Activated gamma-delta T cell treated with Interleukin-2 at 50 U/mL for 16 hours (primary cell): Measurements from ENCODE around the gene PNMA8C.
"Not testable (repeated sequence)": the region's sequence is repeated elsewhere in the genome, so short reads cannot be mapped to it uniquely, and the experiment has no call there.

Experiments
- DNase-seq: peaks from one replicate; pipeline ENCODE4 v3.0.0-alpha.2; 2020

The PNMA8C gene

DNA sequence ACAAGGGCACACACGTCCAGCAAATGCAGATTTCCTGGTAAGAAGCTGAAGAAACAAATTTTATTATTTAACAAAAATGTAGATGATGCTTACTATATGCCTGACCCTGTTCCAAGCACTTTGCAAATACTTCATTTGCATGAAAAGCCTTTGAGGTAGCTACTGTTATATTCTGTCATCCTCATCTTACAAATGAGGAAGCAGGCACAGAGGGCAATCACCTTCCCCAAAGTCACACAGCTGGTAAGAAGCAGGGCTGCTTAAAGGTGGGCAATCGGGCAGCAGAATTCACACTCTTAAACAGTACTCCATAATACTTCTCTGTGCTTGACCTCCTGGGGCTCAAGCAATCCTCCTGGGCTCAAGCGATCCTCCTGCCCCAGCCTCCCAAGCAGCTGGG is 18.3 kb upstream of the PNMA8C start:
- DNase-seq: no peak

DNA sequence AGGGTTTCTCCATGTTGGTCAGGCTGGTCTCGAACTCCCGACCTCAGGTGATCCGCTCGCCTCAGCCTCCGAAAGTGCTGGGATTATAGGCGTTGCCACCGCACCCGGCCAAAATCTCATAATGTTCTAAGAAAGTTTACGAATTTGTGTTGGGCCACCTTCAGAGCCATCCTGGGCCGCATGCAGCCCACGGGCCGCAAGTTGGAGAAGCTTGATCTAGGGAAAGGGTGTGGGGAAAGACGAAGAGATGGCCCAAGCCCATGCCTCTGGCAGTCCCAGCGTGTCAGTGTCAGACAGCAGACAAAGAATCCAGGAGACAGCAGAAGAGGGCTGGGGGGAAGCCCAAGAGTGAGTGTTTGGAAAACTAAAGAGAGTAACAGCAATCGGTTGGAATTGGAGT is 17.3 kb upstream of the PNMA8C start:
- no peak for DNase-seq

DNA sequence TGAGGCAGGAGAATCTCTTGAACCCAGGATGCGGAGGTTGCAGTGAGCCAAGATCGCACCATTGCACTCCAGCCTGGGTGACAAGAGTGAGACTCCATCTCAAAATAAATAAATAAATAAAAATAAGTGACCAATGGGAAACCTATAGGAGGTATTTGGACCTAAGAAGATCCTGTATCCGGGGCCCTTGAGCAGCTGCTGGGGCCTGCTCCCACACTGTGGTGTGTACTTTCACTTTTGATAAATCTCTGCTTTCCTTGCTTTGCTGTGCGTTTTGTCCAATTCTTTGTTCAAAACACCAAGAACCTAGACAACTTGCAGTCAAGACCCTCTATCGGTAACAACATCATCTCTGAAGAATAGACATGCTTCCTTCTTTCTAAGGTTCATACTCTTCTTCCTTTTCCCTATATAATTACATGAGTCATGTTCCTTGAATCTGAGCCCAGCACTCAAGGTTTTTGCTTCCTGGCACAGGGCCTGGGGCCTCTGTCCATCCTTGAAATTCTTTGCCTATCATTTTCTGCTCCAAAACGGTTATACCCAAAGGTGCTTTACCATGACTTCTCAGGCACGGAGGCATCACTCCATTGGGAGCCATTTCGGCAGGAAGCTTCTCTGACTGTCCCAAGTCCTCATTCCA is 14.2 kb upstream of the PNMA8C start:
- no peak for DNase-seq

DNA sequence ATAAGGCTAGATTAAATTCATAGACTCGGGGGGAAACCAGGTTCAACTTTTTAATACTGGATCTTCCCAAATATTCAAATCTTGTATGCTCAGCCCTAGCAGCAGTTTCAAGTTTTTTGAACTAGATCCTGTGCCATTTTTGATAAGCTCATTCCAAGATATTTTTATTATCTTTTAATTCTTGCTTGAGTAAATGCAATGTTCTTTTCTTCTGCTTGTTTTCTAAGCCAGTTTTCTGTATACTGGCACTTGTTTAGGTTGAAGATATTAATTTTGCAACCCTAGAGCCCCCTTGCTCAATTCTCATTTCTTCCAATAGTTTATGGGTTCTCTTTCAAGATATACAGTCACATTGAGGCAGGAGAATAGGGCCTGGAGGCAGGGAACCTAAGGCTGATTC is 13.1 kb upstream of the PNMA8C start:
- DNase-seq: no peak

DNA sequence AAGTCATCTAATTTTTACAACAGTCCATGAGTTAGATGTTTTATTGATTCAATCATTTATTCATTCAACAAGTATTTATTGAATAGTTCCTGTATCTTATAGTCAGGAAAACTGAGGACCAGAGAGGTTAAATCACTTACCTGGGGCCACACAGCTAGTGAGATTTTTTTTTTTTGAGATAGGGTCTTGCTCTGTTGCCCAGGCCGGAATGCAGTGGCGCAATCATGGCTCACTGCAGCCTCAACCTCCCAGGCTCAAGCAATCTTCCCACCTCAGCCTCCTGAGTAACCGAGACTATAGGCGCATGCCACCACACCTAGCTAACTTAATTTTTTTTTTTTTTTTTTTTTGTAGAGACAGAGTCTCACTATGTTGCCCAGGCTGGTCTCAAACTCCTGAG is 7.0 kb upstream of the PNMA8C start:
- not testable (repeated sequence) for DNase-seq

DNA sequence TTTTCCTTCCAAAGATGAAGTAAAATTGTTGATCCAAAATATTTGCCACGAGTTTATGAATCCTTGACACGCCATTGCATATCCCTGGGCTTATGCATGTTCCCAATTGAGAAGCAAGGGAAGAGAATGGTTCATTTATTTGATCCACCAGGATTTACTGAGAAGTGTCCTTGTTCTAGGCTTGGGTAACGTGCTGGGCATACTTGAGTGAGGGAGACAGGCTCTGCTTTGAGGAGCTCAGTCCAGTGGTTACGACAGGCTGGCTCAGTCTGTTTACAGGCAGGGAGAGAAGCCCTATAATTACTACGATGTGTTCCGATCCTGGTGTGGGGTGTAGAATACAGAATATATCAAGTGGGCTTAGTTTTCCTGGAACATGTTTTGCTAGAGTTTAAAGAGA is 6.3 kb upstream of the PNMA8C start:
- DNase-seq: no peak

DNA sequence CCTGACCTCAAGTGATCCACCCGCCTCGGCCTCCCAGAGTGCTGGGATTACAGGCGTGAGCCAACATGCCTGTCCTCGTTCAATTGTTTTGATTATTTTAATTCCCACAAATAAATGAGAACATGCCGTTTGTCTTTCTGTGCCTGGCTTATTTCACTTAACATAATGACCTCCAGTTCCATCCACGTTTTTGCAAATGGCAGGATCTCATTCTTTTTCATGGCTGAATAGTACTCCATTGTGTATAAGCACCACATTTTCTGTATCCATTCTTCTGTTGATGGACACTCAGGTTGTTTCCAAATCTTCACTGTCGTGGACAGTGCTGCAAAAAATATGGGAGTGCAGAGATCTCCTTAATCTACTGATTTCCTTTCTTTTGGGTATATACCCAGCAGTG is 4.7 kb upstream of the PNMA8C start:
- DNase-seq: not testable (repeated sequence)

DNA sequence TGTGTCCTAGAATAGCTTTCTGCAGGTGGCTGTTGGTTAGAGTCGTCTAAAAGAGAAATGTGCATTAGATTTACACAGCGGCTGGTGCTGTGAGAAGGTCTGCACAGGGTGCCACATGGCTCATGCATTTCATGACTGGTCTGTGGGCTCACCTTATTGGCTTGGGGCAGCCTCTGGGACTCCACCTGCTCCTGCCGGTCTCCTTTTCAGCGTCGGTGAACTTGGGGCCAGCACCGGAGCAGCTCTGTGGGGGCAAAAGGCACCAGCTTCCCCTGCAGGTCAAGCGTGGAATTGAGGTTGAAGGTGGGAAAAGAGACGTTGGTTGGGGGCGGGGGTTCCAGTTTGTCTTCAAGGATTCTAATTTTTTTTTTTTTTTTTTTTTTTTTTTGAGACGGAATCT is 3.1 kb upstream of the PNMA8C start:
- no peak for DNase-seq

DNA sequence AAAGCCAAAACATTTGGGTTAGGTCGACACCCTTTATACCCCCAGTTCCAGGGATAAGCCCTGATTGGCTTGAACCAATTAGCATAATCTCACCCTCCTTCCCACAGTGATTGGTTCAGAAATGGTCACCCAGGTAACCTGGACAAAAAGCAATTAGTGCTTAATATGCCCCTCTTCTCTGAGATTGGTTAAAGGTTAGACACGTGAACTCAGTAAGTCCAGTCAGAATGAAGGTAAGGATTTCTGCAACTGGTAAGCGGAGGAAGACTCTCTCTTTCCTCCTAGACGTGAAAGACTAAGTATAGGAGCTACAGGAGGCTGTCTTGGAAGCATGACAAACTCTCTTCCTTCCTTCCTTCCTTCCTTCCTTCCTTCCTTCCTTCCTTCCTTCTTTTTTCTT is 1.3 kb upstream of the PNMA8C start:
- DNase-seq: no peak

DNA sequence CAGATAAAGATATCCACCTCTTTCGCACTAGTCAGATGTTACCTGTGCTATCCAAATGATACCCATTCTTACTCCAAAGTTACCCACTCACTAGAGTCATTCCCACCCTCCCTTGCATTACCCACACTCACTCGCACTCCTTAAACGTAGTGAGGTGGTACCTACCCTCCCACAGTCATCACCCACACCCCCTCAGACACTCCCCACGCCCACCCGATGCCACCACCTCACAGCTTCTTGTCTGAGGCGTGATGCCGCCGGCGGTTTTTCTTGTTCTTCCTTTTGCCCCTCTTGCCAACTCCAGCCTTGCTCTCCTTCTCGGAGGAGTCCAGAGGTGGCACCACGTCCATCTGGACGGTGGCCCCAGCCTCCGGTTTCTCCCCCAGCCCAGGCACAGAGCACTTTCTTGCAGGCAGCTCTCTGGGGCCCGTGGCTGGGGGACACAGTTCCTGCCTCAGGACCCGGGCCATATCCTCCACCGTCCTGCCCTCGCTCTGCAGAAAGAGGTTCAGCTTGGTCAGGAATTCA is 1.2 kb downstream of the PNMA8C start:
- DNase-seq: no peak

DNA sequence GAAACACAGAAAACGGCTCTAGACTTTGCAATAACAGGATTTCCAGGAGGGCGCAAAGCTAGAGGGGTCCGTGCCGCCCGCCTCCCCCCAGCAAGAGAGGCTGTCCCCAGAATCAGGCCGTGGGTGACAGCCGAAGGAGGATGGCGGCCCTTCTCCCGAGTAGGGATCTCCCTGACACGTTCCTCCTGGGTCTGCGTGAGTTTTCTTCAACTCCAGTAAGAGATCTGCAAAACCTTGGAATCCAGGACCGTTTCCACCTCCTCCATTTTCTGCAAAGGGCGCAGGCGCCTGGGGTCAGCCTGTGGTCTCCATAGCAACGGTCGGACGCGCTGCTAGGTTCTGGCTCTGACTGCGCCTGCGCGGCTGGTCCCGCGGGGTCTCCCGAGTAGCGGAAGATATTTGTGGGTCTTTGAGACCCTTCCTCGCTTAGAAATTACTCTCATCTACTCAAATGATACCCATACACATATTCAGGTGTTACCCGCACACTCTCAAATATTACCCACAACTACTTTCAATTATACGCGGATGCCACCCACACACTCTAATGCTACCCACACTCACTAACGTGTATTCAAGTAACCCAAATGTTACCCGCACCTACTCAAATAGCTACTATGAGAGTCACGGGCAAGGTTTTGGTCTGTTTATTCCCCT is 2.1 kb downstream of the PNMA8C start:
- no peak for DNase-seq

DNA sequence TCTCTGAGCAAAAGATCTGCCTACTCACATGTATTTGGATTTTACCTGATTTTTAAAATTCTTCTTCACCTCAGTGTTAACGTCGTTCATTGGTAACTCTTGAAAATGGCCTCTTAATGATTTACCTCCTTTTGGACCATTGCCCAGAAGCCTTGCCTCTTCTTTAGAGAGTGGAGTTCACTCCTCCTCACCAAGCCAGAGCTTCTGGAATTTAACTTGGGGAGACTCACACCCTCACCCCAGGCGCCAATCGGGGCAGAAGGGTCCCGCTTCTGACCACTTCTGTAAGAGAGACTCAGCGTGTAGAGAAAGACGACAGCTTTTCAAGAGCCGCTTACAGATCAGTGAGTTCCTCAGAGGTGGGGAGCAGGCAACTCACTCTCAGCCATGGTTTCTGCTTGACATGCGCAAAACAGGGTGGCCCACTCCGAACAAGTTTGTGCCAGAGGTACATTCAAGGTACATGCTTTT is 2.7 kb downstream of the PNMA8C start:
- DNase-seq: no peak

DNA sequence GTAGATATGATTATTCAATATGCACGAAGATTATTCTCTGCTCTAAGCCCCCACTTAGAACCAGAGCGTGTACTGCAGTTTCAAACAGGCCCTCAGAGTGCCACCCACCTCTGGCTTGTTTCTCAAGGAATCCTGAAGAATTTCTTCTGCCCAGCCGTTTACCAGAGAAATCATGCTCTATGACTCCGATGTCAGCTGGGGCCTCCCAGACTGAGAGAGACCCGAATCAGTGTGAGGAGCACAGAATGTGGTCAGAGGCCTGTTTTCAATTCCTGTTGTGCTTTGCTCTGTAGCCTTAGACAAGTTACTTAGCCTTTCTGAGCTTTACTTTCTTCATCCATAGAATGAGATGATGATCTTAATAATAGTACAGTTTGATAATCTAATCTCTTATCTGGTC is 5.5 kb downstream of the PNMA8C start:
- DNase-seq: no peak

DNA sequence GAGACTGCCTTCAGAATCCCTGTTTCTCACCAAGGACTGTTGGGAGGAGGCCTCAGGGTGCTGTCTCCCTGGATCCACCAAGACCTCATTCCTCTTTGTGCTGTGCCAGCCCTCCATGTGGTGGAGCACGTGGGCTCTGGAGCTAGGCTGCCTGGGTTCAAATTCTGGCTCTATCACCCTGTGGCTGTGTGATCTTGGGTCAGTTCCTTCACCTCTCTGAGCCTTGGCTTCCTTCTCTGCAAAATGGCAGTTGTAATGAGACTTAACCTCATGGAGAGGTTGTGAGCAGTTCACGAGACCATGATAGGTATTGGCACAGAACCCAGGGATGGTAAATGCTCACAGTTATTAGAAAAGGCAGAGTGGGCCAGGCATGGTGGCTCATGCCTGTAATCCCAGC is 6.4 kb downstream of the PNMA8C start:
- DNase-seq: no peak

DNA sequence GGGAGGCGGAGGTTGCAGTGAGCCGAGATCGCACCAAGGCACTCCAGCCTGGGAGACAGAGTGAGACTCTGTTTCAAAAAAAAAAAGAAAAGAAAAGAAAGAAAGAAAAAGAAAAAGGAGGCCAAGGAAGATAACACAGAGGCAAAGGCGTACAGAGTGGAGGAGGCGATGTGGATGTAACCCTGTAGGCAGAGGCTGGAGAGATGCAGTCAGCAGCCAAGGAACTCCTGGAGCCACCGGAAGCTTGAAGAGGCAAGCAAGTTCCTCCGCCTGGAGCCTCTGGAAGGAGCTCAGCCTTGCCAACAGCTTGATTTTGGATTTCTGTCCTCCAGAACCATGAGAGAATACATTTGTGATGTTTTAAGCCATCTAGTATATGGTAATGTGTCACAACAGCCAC is 8.7 kb downstream of the PNMA8C start:
- DNase-seq: no peak

DNA sequence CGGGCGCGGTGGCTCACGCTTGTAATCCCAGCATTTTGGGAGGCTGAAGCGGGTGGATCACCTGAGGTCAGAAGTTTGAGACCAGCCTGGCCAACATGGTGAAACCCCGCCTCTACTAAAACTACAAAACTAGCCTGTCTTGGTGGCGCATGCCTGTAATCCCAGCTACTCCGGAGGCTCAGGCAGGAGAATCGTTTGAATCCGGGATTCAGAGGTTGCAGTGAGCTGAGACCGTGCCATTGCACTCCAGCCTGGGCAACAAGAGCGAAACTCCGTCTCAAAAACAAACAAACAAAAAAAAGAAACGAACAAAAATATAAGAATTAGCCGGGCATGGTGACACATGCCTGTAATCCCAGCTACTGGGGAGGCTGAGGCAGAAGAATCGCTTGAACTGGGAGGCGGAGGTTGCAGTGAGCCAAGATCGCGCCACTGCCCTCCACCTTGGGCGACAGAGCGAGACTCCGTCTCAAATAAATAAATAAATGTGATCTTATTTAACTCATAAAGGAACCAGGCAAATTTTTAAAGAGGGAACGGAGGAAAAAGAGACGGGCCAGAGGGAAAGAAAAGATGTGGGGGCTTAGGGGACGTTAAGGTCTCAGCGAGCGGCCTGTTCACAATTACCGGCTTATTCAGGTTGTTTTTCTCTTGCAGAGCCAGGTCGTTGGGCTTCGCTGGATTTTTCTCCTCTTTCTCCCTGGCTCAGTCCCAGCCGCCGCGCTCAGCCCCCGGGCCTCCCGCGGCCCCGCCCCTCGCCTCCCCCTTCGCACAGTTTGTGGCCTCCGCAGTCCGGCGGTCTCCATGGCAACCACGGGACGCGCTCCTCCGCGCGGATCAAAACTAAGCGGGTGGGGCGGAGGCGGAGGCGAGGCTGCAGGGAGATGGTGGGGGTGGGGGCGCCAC is 12.7 kb downstream of the PNMA8C start:
- DNase-seq: not testable (repeated sequence)

DNA sequence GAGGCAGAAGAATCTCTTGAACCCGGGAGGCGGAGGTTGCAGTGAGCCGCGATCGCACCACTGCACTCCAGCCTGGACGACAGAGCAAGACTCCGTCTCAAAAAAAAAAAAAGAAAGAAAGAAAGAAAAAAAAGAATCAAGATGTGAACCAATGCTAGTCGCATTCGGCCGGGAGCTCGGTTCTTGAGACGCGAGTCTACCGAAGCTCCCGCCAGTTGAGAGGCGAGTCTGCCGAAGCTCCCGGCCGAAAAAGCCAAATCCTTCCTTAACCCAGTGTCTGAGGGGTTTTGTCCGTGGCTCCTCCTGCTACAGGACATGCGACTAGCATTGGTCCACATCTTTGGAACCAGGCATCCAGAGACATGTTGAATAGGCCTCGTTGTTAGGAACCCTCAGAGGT is 13.8 kb downstream of the PNMA8C start:
- DNase-seq: not testable (repeated sequence)

DNA sequence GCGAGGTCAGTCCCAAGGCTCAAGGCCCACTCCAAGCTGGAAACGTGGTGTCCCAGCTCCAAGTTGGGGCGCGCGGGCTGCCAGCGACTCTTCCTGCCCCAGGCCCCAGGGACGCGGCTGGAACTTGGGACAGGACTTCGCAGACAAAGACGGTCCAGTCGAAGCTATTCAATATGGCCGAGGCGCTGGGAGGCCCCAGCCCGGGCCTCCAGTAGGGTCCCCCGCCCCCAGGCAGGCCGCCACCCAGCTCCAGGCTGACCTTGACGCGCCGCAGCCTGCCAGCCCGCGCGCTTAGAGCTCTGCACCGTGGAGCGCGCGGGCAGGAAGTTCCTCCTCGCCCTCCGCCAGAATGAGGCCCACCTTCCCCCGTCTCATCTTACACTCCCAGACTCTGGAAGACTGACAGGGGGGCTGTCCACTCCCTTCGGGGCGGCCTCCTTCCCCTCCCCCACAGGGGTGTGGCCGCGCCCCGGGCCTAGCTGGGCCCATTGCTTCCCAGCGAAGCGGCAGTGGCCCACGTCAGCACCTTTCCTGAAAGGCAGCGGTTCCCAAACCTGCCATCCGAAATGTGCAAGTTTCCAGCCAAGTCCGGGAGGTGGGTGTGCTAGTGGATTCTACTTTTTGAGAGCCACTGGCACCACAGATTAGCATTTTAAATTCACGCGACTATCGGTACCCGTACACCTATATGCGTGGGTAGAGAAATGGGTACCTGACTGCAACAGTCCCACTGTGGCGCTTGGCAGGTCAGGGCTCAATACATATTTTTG is 15.3 kb downstream of the PNMA8C start, which contains the start of gene CCDC8:
Gene CCDC8 (minus strand): TSS at position 303 of the 770 bp plus-strand sequence. CDS start 754 bp downstream, outside the sequence.
- no peak for DNase-seq

DNA sequence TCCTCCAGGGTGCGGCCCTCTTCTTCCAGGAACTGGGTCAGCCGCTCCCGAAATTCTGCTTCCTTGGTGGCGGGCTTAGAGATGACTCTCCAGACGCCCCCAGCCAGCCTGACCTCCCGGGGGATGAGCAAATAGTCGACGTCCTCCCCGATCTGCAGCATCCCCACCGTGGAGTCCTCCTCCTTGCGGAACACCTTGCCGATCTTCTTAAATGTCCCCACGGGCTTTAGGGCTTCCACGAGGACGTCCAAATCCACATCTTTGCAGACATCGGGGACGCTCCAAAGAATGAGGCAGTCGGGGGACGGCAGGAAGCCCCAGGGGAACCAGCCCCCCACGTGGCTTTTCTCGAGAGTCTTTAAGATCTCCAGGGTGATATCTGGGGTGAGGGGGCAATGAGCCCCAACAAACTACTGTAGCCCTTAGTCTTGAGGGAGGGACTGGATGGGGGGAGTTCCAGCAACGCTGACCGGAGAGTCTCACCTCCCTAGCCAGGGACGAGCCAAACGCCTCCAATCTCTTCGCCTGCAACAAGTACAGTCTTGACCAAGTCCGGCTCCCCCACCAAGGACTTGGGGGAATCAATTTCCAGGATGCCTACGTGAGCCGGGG is 16.0 kb downstream of the PNMA8C start:
- DNase-seq: no peak

DNA sequence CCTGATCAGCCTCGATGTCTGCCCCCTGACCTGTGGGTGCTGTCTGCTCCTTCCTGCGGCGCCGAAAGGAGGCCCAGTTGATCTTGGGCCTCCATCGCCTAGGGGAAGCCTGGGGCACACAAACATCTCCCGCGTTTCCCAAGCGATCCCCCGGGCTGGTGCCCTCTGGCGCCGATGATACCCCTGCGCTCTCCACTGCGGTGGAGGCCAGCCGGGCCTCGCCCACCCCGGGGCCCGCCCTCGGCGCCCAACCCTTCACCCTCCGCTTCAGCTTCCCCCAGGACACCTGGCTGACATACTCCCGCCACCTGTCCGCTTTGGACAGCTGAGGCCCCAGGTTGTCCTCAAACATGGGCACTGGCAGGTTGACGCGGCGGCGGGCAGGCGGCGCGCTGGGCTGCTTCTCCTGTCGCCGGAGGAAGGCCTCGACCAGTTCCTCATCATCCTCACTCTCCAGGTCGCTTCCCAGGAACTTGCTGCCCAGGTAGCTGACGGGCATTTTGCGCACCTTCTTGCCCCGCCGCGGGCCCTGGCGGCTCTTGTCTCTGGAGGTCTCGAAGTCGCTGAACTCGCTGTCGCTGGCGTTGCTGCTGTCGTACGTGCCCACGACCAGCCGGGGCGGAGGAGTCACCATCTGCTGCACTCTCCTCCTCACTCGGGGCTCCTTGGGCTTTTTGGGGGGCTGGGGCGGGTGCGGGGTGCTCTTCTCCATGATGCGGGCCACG is 16.6 kb downstream of the PNMA8C start:
- DNase-seq: no peak
